Measurements from ENCODE around the gene KIF13A.
"Not testable (repeated sequence)": the region's sequence is repeated elsewhere in the genome, so short reads cannot be mapped to it uniquely, and the experiment has no call there.

KIF13A gene

DNA sequence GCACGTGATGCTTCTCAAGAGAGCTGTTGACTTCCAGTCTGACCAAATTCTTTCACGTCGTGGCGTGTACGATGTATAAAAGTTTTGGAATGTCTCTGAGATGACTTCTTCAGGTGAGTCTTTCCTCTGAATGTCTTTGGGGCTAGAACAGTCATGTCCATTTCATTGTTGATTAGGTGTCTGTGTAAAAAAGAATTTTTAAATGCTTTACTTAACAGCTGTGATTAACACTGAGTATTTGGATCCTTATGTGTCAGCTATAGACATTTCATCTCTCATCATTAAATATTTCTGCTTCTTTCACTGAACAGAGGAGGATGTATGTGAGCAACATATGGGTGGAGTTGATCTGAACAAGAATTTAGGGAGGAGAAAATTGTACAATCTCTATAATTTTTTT, 29.3 kb upstream of the KIF13A start:
- DNase-seq (ENCODE audit: insufficient read length, low spot score) (no peak), FAIRE-seq (no peak)
- TF ChIP-seq, protein P1, sequence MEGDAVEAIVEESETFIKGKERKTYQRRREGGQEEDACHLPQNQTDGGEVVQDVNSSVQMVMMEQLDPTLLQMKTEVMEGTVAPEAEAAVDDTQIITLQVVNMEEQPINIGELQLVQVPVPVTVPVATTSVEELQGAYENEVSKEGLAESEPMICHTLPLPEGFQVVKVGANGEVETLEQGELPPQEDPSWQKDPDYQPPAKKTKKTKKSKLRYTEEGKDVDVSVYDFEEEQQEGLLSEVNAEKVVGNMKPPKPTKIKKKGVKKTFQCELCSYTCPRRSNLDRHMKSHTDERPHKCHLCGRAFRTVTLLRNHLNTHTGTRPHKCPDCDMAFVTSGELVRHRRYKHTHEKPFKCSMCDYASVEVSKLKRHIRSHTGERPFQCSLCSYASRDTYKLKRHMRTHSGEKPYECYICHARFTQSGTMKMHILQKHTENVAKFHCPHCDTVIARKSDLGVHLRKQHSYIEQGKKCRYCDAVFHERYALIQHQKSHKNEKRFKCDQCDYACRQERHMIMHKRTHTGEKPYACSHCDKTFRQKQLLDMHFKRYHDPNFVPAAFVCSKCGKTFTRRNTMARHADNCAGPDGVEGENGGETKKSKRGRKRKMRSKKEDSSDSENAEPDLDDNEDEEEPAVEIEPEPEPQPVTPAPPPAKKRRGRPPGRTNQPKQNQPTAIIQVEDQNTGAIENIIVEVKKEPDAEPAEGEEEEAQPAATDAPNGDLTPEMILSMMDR (IDR thresholded peaks at IDR 0.05; ENCODE audit: insufficient read depth, missing control alignments), result no peak

DNA sequence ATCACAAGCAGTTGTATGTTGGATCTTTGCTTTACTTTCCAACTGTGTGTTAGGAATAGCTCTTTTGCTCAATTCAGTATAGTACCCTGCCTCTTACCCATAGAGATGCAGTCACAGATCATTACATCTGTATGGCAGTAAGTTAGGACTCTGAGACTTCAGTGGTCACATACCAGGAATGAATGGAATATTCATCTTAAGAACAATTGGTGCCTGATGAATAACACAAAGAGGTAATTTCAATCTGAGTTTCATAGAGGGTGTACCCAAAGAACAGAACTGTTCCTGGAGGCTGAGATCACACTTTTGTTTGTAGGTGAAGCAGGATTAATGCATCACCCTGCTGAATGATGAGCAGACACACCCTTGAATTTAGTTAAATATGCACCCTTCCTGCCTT, 28.7 kb upstream of the KIF13A start:
- FAIRE-seq (no peak), DNase-seq (ENCODE audit: insufficient read length, low spot score) (no peak)
- TF ChIP-seq, protein P1 (IDR thresholded peaks at IDR 0.05; ENCODE audit: insufficient read depth, missing control alignments), result no peak

DNA sequence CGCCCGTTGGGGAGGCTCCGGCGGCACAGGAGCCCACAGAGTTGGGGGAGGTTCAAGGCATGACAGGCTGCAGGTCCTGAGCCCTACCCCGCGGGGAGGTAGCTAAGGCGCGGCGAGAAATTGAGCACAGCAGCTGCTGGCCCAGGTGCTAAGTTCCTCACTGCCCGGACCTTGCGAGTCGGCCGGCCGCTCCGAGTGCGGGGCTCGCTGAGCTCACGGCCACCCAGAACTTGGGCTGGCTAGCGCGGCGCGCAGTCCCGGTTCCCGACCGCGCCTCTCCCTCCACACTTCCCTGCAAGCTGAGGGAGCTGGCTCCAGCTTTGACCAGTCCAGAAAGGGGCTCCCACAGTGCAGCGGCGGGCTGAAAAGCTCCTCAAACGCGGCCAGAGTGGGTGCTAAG, 23.9 kb upstream of the KIF13A start:
- TF ChIP-seq, protein P1 (IDR thresholded peaks at IDR 0.05; ENCODE audit: insufficient read depth, missing control alignments), result no peak
- DNase-seq (ENCODE audit: insufficient read length, low spot score) (no peak), FAIRE-seq (no peak)

GRCh38 chr6:18010540-18010939, 23.1 kb upstream of the KIF13A start:
- FAIRE-seq; DNase-seq (ENCODE audit: insufficient read length, low spot score): not testable (repeated sequence)

DNA sequence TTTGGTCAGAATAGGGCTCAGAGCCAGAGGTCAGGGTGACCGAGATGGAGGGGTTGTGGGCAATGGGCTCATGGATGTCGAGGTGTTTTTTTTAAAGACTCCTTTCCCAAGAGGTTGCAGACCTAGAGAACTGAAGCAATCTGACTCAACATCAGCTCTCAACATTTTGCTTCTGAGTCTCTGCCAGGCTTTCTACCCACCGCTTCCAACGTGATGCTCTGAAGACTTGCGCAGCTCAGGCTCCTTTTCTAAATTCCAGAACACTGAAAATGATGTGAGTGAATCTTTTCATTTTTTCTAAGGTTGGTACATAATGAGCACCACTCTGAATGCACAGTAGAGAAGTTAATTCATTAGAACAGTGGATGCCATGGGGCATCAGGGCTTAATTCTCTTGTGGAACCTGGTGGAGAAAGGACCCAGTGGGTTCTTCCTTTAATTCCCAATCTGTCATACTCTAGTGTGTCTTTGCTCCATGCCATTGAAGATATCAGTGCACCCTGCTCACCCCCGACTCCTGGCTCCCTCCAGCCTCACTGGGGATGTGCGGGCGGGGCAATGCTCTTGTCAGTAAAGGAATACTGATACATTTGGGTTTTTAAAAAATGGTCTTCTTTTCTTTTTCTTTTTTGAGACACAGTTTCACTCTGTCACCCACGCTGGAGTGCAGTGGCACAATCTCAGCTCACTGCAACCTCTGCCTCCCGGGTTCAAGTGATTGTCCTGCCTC, 17.0 kb upstream of the KIF13A start:
- TF ChIP-seq, protein P1 (IDR thresholded peaks at IDR 0.05; ENCODE audit: insufficient read depth, missing control alignments), result no peak
- no peak for DNase-seq (ENCODE audit: insufficient read length, low spot score)
- FAIRE-seq, result no peak

- TF ChIP-seq, protein P1 (IDR thresholded peaks at IDR 0.05; ENCODE audit: insufficient read depth, missing control alignments), result no peak
- DNase-seq (ENCODE audit: insufficient read length, low spot score), result no peak
- no peak for FAIRE-seq
Measured at GRCh38 chr6:17999425-17999824, 12.0 kb upstream of the KIF13A start.

DNA sequence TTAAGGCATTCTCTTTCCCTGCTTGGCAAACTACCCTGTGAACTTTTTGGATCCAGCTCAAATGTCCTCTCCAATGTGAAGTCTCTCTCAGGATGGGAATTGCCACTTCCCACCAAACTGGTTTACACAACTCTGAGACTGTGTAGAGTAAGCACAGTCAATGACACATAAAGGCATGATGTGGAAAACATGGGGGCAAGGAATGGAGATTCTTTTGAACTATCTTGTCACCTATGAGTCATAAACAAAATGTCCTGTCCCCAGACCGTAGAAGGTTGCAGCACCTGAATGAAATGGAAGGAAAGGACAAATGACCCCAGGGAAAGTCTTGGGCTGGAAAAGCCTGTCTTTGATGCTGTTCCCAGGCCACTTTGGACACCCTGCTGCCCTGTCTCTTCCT, 11.0 kb upstream of the KIF13A start:
- FAIRE-seq (no peak), DNase-seq (ENCODE audit: insufficient read length, low spot score) (no peak)
- TF ChIP-seq, protein P1 (IDR thresholded peaks at IDR 0.05; ENCODE audit: insufficient read depth, missing control alignments), result no peak

All from D721Med (cell line).